Measurements from ENCODE around the gene ZNF407.

ZNF407 gene

DNA sequence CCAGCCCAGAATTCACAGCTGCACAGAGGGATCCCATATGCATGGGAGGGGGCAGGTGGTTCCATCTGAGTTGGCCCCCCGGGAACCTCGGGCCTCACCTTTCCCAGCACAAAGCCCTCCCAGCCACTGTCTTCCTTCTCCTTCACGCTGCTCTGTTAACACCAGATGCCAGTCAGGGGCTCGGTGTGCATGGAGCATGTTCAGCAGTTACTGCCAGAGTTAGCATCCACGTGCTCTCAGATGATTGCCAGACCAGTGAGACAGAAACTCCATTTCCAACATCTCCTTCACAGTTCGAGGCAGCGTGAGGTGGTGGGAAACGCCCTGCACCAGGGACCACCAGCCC lies 510.2 kb downstream of the ZNF407 start:
- no peaks in the 10 kb centered on the region for H3K9me3 Mint-ChIP-seq
- H3K36me3 Mint-ChIP-seq = no peaks in the 10 kb centered on the region
- no peak for ATAC-seq
- H3K27me3 Mint-ChIP-seq = peaks cover 26% of the 10 kb centered on the region
- H3K27ac Mint-ChIP-seq = no peak overlapping the region
- H3K4me3 Mint-ChIP-seq = no peak overlapping the region
- H3K4me1 Mint-ChIP-seq = no peaks in the 10 kb centered on the region

DNA sequence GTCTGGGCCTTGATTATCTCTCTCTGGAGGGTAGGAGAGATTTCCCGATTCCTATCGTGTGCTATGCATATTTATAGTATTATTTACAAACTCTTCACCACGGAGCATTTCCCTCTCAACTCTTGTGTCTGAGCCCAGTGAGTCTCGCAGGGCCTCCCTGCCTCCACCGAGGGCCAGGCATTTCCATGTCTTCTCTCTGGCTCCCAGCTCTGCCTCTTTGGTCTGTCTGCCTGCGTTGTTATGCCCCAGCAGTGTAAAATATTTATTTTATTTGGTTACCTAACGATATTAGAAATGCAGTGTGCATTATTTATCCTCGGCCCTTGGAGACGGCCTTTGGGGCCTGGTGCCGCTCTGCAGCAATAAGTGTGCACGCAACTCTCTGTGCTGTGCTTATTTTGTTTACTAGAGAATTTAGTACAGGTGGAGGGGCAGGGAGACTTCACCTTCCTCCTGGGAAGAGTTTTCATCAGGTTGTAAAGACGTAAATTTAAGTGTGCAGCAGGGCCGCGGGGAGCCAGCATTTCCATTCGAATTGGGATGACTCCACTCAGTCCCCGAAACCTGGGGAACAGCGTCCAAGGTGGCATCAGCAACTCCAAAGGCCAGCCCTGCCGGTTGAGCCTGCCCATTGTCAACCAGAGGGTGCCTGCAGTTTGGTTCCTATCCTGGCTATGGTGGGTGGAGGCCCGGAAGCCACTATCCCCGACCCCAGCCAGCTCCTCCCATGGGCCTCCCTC lies 511.1 kb downstream of the ZNF407 start:
- Mint-ChIP-seq H3K4me1 (no peaks in the 10 kb centered on the region), H3K36me3 (no peaks in the 10 kb centered on the region), H3K9me3 (no peaks in the 10 kb centered on the region), H3K4me3 (no peak overlapping the region), H3K27me3 (peaks cover 26% of the 10 kb centered on the region), H3K27ac (no peak overlapping the region)
- no peak for ATAC-seq

DNA sequence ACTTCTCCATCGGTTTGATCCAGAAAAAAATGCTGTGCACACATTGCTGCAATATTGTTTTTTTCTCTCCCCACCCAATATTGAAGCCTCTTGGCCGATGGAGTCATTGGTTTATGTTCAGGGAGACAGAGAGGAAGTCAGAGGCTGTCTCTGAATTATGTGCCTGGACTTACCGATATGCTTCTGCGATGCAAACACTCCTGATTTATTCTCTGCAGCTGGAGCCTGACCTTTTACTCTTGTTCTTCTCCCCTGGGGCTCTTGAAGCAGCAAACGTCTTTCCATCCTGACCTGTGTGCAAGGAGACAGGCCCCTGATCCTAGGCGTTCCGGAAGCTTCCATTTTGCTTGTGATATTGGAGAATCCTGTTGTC lies 511.6 kb downstream of the ZNF407 start:
- peaks cover 30% of the 10 kb centered on the region for H3K27me3 Mint-ChIP-seq
- H3K36me3 Mint-ChIP-seq = no peaks in the 10 kb centered on the region
- H3K4me1 Mint-ChIP-seq = no peaks in the 10 kb centered on the region
- no peaks in the 10 kb centered on the region for H3K9me3 Mint-ChIP-seq
- no peak overlapping the region for H3K27ac Mint-ChIP-seq
- no peak for ATAC-seq
- H3K4me3 Mint-ChIP-seq = no peak overlapping the region

DNA sequence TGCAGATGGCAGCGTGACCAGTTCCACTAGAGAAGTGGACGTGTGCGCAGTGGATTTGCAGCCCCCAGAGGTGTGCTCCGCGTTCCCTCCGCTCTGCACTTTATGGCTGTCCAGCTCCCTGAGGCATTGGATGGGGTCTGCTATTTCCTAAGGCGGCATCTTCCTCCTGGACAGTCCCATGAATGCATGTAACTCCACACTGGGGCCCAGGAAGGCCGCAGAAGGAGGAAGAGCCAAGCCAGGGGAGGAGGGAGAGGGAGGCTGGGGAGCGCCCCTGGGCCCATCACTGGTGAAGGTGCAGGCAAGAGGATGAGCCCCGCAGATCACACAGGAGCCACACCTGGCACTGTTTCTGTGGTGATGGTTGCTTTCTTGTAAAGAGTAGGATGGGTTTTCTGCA lies 512.1 kb downstream of the ZNF407 start:
- no peak overlapping the region for H3K27ac Mint-ChIP-seq
- peaks cover 35% of the 10 kb centered on the region for H3K27me3 Mint-ChIP-seq
- H3K9me3 Mint-ChIP-seq = no peaks in the 10 kb centered on the region
- no peak overlapping the region for H3K4me3 Mint-ChIP-seq
- no peaks in the 10 kb centered on the region for H3K4me1 Mint-ChIP-seq
- H3K36me3 Mint-ChIP-seq = no peaks in the 10 kb centered on the region
- ATAC-seq = no peak

DNA sequence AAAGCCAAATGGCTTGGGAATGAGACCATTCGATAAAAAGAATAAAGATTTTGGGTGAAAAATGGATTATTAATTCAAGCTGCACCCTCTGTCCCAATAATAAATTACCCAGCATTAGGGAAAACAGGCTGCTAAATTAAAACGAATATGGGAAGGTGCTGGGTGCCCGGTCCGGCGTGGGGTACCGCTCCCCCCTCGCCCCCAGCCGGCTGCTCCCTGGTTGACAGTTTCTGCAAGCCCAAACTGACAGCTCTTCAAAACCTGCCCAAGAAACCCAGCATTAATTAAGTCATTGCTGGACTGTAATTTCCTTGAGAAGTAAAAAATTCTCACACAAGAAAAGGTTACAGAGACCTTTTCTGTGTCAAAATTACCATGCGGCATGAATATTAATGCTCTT lies 512.6 kb downstream of the ZNF407 start:
- Mint-ChIP-seq H3K36me3 (no peaks in the 10 kb centered on the region), H3K4me3 (no peak overlapping the region), H3K27me3 (peaks cover 36% of the 10 kb centered on the region), H3K4me1 (no peaks in the 10 kb centered on the region), H3K9me3 (peaks cover 4% of the 10 kb centered on the region), H3K27ac (no peak overlapping the region)
- no peak for ATAC-seq

DNA sequence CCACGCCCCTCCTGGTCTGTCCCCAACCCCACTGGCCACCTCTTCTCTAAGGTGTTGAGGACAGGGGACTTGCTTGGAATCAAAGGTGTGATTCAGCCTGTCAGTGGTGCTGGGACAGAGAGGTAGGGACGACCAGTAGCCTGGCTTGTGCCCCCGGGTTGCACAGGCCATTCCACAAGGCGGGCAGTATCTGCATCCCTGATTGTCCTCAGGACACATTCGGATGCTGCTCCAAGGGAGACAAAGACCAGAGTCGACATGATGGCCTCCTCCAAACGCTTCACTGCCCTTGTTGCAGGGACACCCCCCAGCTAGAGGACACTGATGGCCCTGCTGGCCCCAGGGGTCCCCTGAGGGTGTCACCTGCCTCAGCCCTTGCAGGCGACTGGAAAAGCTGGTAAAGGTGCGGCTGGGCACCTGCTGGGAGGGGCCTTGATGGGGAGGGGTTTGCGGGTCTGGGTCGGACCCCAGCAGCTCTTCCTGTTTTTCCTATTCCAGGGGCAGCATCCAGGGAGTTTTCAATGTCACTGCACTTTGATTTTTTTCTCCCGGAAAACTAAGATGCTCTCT lies 513.3 kb downstream of the ZNF407 start:
- H3K9me3 Mint-ChIP-seq = peaks cover 4% of the 10 kb centered on the region
- no peaks in the 10 kb centered on the region for H3K36me3 Mint-ChIP-seq
- no peak overlapping the region for H3K4me3 Mint-ChIP-seq
- H3K27ac Mint-ChIP-seq = no peak overlapping the region
- H3K27me3 Mint-ChIP-seq = peaks cover 39% of the 10 kb centered on the region
- no peaks in the 10 kb centered on the region for H3K4me1 Mint-ChIP-seq
- ATAC-seq = no peak

DNA sequence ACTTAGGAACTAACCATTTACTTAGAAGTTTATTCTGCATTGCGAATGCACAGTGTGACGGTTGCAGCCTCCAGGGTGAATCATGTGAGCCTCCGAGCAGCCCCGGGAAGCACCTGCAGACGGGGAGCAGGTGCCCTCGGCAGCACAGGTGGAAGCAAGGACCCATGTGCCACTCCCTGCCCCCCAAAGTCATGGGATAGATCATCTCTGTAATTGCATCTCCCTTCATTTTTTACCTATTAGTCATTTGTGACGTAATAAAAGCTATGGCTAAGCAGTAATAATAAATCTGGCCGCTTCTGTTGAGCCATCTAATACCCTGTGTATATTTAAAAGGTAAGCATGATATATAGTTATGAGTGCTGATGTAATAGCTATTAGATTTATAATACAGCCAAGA lies 514.1 kb downstream of the ZNF407 start:
- H3K27ac Mint-ChIP-seq = no peak overlapping the region

DNA sequence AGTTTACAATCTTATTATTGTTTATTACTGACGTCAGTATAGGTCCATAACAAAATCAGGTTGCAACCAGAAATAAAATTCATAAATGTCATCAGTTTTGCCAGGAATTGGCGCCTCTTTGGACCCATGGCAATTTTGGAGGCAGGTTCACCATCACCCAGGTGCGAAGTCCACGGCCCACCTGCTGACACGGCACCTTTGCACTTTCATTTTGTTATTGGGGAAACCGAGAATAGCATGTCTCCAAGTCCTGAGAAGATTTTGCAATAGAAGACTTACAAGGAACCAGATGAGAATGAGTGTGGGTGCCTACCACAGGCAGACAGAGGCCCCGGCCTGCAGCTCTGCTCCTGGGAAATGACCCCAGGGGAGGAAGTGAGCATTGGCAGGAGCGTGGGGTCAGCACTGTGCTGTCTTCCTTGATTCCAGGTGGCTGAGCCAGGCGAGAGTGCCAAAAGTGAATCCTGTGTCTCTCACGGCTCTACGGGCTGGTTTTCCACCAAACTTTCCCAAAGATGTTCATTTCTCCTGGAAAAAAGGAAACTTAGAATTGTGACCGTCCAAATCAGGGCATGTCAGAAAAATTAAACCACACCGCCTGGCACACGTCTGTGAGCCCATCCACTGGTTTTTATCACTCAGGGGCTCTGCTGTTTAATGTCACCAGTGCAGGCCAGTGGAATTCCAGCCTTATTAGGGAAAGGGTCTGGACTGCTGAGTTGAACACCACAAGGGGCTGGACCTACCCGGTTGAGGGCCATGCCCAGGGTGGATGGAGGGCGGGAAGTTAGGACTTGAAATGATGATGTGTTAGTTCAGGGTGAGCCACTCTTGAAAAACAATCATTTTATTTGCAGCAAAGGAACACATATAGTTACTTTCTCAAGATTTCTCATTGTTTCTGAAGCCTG lies 514.8 kb downstream of the ZNF407 start:
- no peaks in the 10 kb centered on the region for H3K36me3 Mint-ChIP-seq
- ATAC-seq = no peak
- H3K4me3 Mint-ChIP-seq = no peak overlapping the region
- H3K9me3 Mint-ChIP-seq = peaks cover 4% of the 10 kb centered on the region
- no peaks in the 10 kb centered on the region for H3K4me1 Mint-ChIP-seq
- peaks cover 38% of the 10 kb centered on the region for H3K27me3 Mint-ChIP-seq
- no peak overlapping the region for H3K27ac Mint-ChIP-seq

More for the DNA sequence above, 514.1 kb downstream of the ZNF407 start:
- H3K4me3 Mint-ChIP-seq = no peak overlapping the region
- peaks cover 40% of the 10 kb centered on the region for H3K27me3 Mint-ChIP-seq
- no peak for ATAC-seq
- H3K9me3 Mint-ChIP-seq = peaks cover 4% of the 10 kb centered on the region
- no peaks in the 10 kb centered on the region for H3K4me1 Mint-ChIP-seq
- H3K36me3 Mint-ChIP-seq = no peaks in the 10 kb centered on the region

DNA sequence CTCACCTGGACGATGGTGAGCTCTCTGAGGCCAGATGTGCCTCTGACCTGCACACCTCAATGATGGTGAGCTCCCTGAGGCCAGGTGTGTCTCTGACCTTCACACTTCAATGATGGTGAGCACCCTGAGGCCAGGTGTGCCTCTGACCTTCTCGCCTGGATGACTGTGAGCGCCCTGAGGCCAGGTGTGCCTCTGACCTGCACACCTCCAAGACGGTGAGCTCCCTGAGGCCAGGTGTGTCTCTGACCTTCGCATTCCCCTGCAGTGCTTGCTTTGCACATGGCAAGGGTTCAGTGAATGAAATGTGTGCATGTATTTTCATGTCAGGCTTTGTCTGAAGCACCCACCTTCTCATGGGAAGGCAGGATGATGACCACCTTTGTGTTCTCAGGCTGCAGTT lies 515.8 kb downstream of the ZNF407 start:
- peaks cover 4% of the 10 kb centered on the region for H3K9me3 Mint-ChIP-seq
- peaks cover 28% of the 10 kb centered on the region for H3K27me3 Mint-ChIP-seq
- H3K27ac Mint-ChIP-seq = no peak overlapping the region
- H3K4me1 Mint-ChIP-seq = no peaks in the 10 kb centered on the region
- ATAC-seq = no peak
- no peak overlapping the region for H3K4me3 Mint-ChIP-seq
- no peaks in the 10 kb centered on the region for H3K36me3 Mint-ChIP-seq

DNA sequence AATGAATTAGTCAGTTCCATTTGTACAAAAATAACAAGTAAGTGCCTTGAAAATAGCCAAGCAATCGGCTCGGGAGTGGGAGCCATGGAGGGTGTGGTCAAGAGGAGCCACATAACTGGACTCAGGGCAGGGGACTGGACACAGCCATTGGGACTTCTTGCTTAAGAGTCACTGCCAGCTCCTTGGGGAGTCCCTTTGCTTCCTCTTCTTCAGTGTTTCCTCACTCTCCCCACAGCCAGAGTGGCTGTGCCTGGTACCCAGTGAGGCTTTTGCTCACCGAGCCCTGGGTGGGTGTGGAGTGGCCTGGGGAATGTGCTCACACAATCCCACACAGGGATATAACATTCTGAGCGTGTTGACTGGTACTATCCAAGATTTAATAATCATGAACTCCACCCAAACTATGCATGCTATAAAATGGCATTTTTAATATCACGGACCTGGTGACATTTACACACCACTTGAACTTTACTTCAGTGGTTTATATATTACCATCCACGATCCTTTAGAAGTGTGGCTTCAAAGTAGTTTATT lies 516.6 kb downstream of the ZNF407 start:
- H3K36me3 Mint-ChIP-seq = no peaks in the 10 kb centered on the region
- H3K4me3 Mint-ChIP-seq = no peak overlapping the region
- H3K27ac Mint-ChIP-seq = no peak overlapping the region
- H3K4me1 Mint-ChIP-seq = no peaks in the 10 kb centered on the region
- peaks cover 20% of the 10 kb centered on the region for H3K27me3 Mint-ChIP-seq
- peaks cover 4% of the 10 kb centered on the region for H3K9me3 Mint-ChIP-seq
- ATAC-seq = no peak

Measured in stimulated activated memory B cell treated with anti-CD40 and anti-IgM and Interleukin-4, amounts not matched to agents 10 μg/mL and 1 μg/mL and 100 μg/mL, for 72 hours (primary cell).